HepG2 (cell line): ENCODE measurements around the gene CHST3. TPM values are rescaled to one million over a fixed set of nuclear protein-coding genes. Genes with fewer than 3 reads are reported as not detected.

Experiments used
- ATAC-seq: fragments of 200-7000 bp; cut with Tn5 transposase; 3 replicates; pipeline ENCODE4 v1.9.1; 2020; ENCODE audit warnings: mild to moderate bottlenecking, moderate library complexity
- BruUV-seq: library from RNA; stranded (reverse); fragments of 400-500 nt; replicated peaks from 2 replicates; lab custom pipeline; 2021; lab: Mats Ljungman, UMichigan
- CTCF ChIA-PET: fragments of 300-600 bp; formaldehyde crosslinking; extraction: SDS; loops from one replicate; lab custom pipeline; 2021; ENCODE audit warnings: low total read pairs, inconsistent platforms, low intra/inter-chr PET ratio; lab: Yijun Ruan, JAX
- POLR2A ChIA-PET: fragments of 350-600 bp; sonication (Branson Sonifier 250); formaldehyde crosslinking; loops from one replicate; lab custom pipeline; 2020; ENCODE audit warnings: antibody characterized with exemption, inconsistent platforms; lab: Yijun Ruan, JAX
- DNase-seq: peaks from one replicate; pipeline ENCODE4 v3.0.0-alpha.2; 2015; ENCODE audit warnings: low spot score
- FAIRE-seq: peaks from 3 replicates; lab custom pipeline; 2011; peaks lifted over from hg19 to GRCh38; lab: Jason Lieb, UNC
- H2AFZ ChIP-seq: one replicate; pipeline ENCODE4 v1.6.1; 2011; ENCODE audit warnings: low read length, inconsistent platforms
- H3K27ac ChIP-seq: fragments of 300-600 bp; 3 replicates; pipeline ENCODE4 v1.8.0; 2011; ENCODE audit warnings: mixed run types, mild to moderate bottlenecking, mixed read lengths, low read length, inconsistent platforms; ENCODE audit not compliant: insufficient read depth; ENCODE audit errors: extremely low read length
- H3K27me3 ChIP-seq, 2 experiments: fragments of 200-600 bp in 1 of 2; 2 replicates in 1 of 2; 3 replicates in 1 of 2; pipeline versions ENCODE4 v1.6.0 to v1.8.0; 2011; ENCODE audit warnings: low read length in 2 of 2, mild to moderate bottlenecking in 2 of 2, moderate library complexity in 2 of 2, inconsistent platforms in 1 of 2; ENCODE audit not compliant: insufficient read depth in 2 of 2, control insufficient read depth in 1 of 2
- H3K36me3 ChIP-seq, 2 experiments: fragments of 200-600 bp in 1 of 2; replicated peaks in 1 of 2; 2 replicates in 1 of 2; 3 replicates in 1 of 2; pipeline versions ENCODE4 v1.5.1 to v1.8.0; 2011; ENCODE audit warnings: low read length in 2 of 2, inconsistent platforms in 1 of 2; ENCODE audit not compliant: insufficient read depth in 2 of 2, control insufficient read depth in 1 of 2
- H3K4me1 ChIP-seq: 2 replicates; pipeline ENCODE4 v1.5.1; 2012; ENCODE audit warnings: low read length, inconsistent platforms; ENCODE audit not compliant: insufficient read depth
- H3K4me2 ChIP-seq: 2 replicates; pipeline ENCODE4 v1.6.0; 2011; ENCODE audit warnings: low read depth, low read length, inconsistent platforms
- H3K4me3 ChIP-seq, 3 experiments: fragments of 200-600 bp in 1 of 3; sonication (generic), shearing (Covaris generic) in 1 of 3; replicated peaks in 1 of 3; 2 replicates each; pipeline ENCODE4 v1.5.1; 2011 to 2016; ENCODE audit warnings: low read length in 3 of 3, inconsistent platforms in 2 of 3, low read depth in 2 of 3, mild to moderate bottlenecking in 2 of 3, control low read depth in 1 of 3, mixed read lengths in 1 of 3; ENCODE audit not compliant: insufficient read depth in 1 of 3
- H3K79me2 ChIP-seq: one replicate; pipeline ENCODE4 v1.6.1; 2011; ENCODE audit warnings: low read length, inconsistent platforms; ENCODE audit not compliant: insufficient read depth
- H3K9ac ChIP-seq: 2 replicates; pipeline ENCODE4 v1.6.0; 2011; ENCODE audit warnings: mild to moderate bottlenecking, low read depth, low read length, inconsistent platforms; ENCODE audit not compliant: insufficient read depth
- H3K9me3 ChIP-seq: 2 replicates; pipeline ENCODE4 v1.5.1; 2012; ENCODE audit warnings: mild to moderate bottlenecking, low read length
- H4K20me1 ChIP-seq: 2 replicates; pipeline ENCODE4 v1.6.0; 2011; ENCODE audit warnings: inconsistent platforms, mild to moderate bottlenecking, low read length, moderate library complexity; ENCODE audit not compliant: insufficient read depth
- PCBP1 ChIP-seq: fragments of 200-400 bp; formaldehyde crosslinking; IDR thresholded peaks from 2 replicates; pipeline ENCODE4 v1.6.1; 2017; ENCODE audit warnings: mild to moderate bottlenecking, low read depth, low read length, borderline replicate concordance
- PRDM10 ChIP-seq: sonication (generic); formaldehyde crosslinking; IDR thresholded peaks from 2 replicates; pipeline ENCODE4 v1.4.0; 2020; ENCODE audit warnings: low read depth, missing genetic modification reagents
- TBP ChIP-seq: sonication (generic); formaldehyde crosslinking; IDR thresholded peaks from 2 replicates; pipeline ENCODE4 v1.5.0; 2020; ENCODE audit warnings: missing genetic modification reagents
- ZNF12 ChIP-seq: sonication (generic); formaldehyde crosslinking; IDR thresholded peaks from 2 replicates; pipeline ENCODE4 v1.5.0; 2020; ENCODE audit warnings: missing genetic modification reagents
- ZNF235 ChIP-seq: sonication (generic); formaldehyde crosslinking; IDR thresholded peaks from 2 replicates; pipeline ENCODE4 v1.8.1; 2023; ENCODE audit warnings: mild to moderate bottlenecking, missing genetic modification reagents, borderline replicate concordance
- ZNF296 ChIP-seq: sonication (generic); formaldehyde crosslinking; conservative IDR thresholded peaks from 2 replicates; pipeline ENCODE4 v1.5.0; 2020; ENCODE audit warnings: mild to moderate bottlenecking, missing genetic modification reagents
- ZNF34 ChIP-seq: sonication (generic); formaldehyde crosslinking; IDR thresholded peaks from 2 replicates; pipeline ENCODE4 v1.4.0; 2020; ENCODE audit warnings: mild to moderate bottlenecking, missing genetic modification reagents, borderline replicate concordance
- ZNF614 ChIP-seq: IDR thresholded peaks from 2 replicates; pipeline ENCODE4 v1.6.1; 2018; ENCODE audit warnings: missing biosample characterization, missing genetic modification reagents, inconsistent platforms, borderline replicate concordance
- WGBS: methylation state at CpG from one replicate; pipeline ENCODE4 v1.1.6; 2017; ENCODE audit warnings: low lambda C conversion rate; 5-methylcytosine and 5-hydroxymethylcytosine counted together
- in situ Hi-C: cut with HindIII; loops from 2 replicates; pipeline ENCODE4 v1.10.0; 2017; ENCODE audit warnings: low pct_unique_long_range_greater_than_20kb; ENCODE audit not compliant: extremely low pct_ligation_motif_present
- intact Hi-C: fragments of 100-400 bp; cut with micrococcal nuclease; formaldehyde crosslinking; loops from one replicate; pipeline ENCODE4 v1.10.0; 2022; ENCODE audit not compliant: unreplicated experiment
- polyA plus RNA-seq, 8 experiments: library from polyadenylated mRNA; depleted of rRNA in 3 of 8; stranded (reverse) in 7 of 8; unstranded in 1 of 8; fragments of >200 nt; fragmentation: Illumina TruSeq in 4 of 8; extraction: Trizol in 4 of 8; gene quantifications; 2 replicates each; pipeline versions ENCODE4 v1.2.1 to v1.2.3, GENCODE V29; 2011 to 2016; ENCODE audit warnings: low read depth in 4 of 8, missing spikeins in 1 of 8, mixed read lengths in 1 of 8; ENCODE audit not compliant: insufficient read depth in 1 of 8
- total RNA-seq, 5 experiments: library from RNA; depleted of rRNA; stranded (reverse); fragments of >200 nt; fragmentation: Illumina TruSeq; extraction: Trizol; gene quantifications; 2 replicates each; pipeline ENCODE4 v1.2.3, GENCODE V29; 2016; ENCODE audit warnings: low read depth in 1 of 5
- TF ChIP-seq, protein P1 (sequence below): sonication (generic); formaldehyde crosslinking; IDR thresholded peaks from 2 replicates; pipeline ENCODE4 v1.5.0; 2020; ENCODE audit warnings: mild to moderate bottlenecking, missing genetic modification reagents
- TF ChIP-seq, protein P2 (sequence below): sonication (generic); formaldehyde crosslinking; IDR thresholded peaks from 2 replicates; pipeline ENCODE4 v1.4.0; 2020; ENCODE audit warnings: missing genetic modification reagents

Gene CHST3
- total and polyA plus RNA-seq, 2 of the 13 experiments (the other 11 are each of a cell fraction or from before 2014, with no cell fraction given), result 7.2 to 18.7 TPM

DNA sequence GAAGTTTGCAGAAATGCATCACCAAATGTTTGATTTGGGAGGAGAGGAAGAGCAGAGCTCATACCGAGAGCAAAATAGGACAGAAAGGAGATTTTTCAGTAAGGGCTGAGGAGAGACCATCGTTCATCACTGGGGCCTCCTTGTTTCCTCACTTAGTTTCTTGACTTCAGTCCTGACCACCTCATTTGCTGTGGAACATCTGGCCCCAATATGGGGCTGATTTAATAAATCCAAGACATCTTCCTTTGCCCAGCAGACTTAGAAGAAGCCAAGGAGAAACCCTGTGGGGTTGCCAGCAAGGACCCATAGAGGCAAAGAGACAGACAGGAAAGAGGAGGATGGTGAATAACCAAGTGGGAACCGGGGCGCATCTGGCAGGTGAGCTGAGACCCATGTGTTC lies 60.4 kb downstream of the CHST3 start:
- no peak overlapping the region for H3K4me3 ChIP-seq
- no peak for FAIRE-seq
- 64% methylated on average over 4 of the region's 4 CpGs for WGBS

More for the DNA sequence above, 60.4 kb downstream of the CHST3 start:
- Histone ChIP-seq H3K79me2 (peaks cover 3% of the 10 kb centered on the region), H3K27me3 (no peaks in the 10 kb centered on the region), H3K27ac (no peak overlapping the region), H3K9ac (no peak overlapping the region; the same call in 1 of the 2 replicates), H3K36me3 (no peaks in the 10 kb centered on the region), H4K20me1 (no peaks in the 10 kb centered on the region), H3K4me1 (peaks cover 84% of the 10 kb centered on the region), H3K9me3 (no peaks in the 10 kb centered on the region), H2AFZ (peak overlapping the region; percentile 17), H3K4me2 (no peak overlapping the region)
- ChIA-PET CTCF (no interaction called here), POLR2A (no interaction called here)
- DNase-seq (no peak), ATAC-seq (no peak)
- in situ Hi-C loops, result no loop called here
- BruUV-seq, result no TSS peak
- TF ChIP-seq PCBP1 (no peak), ZNF235 (no peak), TBP (CRISPR knock-in tag) (no peak), ZNF614 (no peak), ZNF12 (CRISPR knock-in tag) (no peak), ZNF296 (CRISPR knock-in tag) (no peak), PRDM10 (CRISPR knock-in tag) (no peak), ZNF34 (CRISPR knock-in tag) (no peak)
- TF ChIP-seq, protein P1, sequence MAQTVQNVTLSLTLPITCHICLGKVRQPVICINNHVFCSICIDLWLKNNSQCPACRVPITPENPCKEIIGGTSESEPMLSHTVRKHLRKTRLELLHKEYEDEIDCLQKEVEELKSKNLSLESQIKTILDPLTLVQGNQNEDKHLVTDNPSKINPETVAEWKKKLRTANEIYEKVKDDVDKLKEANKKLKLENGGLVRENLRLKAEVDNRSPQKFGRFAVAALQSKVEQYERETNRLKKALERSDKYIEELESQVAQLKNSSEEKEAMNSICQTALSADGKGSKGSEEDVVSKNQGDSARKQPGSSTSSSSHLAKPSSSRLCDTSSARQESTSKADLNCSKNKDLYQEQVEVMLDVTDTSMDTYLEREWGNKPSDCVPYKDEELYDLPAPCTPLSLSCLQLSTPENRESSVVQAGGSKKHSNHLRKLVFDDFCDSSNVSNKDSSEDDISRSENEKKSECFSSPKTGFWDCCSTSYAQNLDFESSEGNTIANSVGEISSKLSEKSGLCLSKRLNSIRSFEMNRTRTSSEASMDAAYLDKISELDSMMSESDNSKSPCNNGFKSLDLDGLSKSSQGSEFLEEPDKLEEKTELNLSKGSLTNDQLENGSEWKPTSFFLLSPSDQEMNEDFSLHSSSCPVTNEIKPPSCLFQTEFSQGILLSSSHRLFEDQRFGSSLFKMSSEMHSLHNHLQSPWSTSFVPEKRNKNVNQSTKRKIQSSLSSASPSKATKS, result no peak
- TF ChIP-seq, protein P2, sequence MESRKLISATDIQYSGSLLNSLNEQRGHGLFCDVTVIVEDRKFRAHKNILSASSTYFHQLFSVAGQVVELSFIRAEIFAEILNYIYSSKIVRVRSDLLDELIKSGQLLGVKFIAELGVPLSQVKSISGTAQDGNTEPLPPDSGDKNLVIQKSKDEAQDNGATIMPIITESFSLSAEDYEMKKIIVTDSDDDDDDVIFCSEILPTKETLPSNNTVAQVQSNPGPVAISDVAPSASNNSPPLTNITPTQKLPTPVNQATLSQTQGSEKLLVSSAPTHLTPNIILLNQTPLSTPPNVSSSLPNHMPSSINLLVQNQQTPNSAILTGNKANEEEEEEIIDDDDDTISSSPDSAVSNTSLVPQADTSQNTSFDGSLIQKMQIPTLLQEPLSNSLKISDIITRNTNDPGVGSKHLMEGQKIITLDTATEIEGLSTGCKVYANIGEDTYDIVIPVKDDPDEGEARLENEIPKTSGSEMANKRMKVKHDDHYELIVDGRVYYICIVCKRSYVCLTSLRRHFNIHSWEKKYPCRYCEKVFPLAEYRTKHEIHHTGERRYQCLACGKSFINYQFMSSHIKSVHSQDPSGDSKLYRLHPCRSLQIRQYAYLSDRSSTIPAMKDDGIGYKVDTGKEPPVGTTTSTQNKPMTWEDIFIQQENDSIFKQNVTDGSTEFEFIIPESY, result no peak
- intact Hi-C loops, result no loop called here
